ENCODE data around the gene WASF1. TPM values are rescaled to one million over a fixed set of nuclear protein-coding genes. Genes with fewer than 3 reads are reported as not detected.
"Not testable (repeated sequence)": the region's sequence is repeated elsewhere in the genome, so short reads cannot be mapped to it uniquely, and the experiment has no call there.

The WASF1 gene
- total RNA-seq, 1 donor from 2014 or later: 12.9 TPM

GRCh38 chr6:110089323-110089722, 90.1 kb downstream of the WASF1 start:
- no peak for DNase-seq (ENCODE audit: low spot score)

- DNase-seq (ENCODE audit: low spot score): no peak
Observed at GRCh38 chr6:110085285-110085684, 94.2 kb downstream of the WASF1 start.

GRCh38 chr6:110083875-110084585, 95.4 kb downstream of the WASF1 start:
- no peak for DNase-seq (ENCODE audit: low spot score)

GRCh38 chr6:110075406-110075805, 104.1 kb downstream of the WASF1 start:
- DNase-seq (ENCODE audit: low spot score): no peak

GRCh38 chr6:110073474-110073873, 106.0 kb downstream of the WASF1 start:
- DNase-seq (ENCODE audit: low spot score): not testable (repeated sequence)

GRCh38 chr6:110068592-110068967, 110.9 kb downstream of the WASF1 start:
- DNase-seq (ENCODE audit: low spot score): no peak

- DNase-seq (ENCODE audit: low spot score): no peak
Observed at GRCh38 chr6:110067837-110068591, 111.5 kb downstream of the WASF1 start.

GRCh38 chr6:110064744-110065524, 114.5 kb downstream of the WASF1 start:
- DNase-seq (ENCODE audit: low spot score): no peak

- no peak for DNase-seq (ENCODE audit: low spot score)
Observed at GRCh38 chr6:110063594-110064263, 115.7 kb downstream of the WASF1 start.

- no peak for DNase-seq (ENCODE audit: low spot score)
Observed at GRCh38 chr6:110055387-110055735, 124.1 kb downstream of the WASF1 start.

- DNase-seq (ENCODE audit: low spot score): no peak
Observed at GRCh38 chr6:110054664-110055386, 124.6 kb downstream of the WASF1 start.

GRCh38 chr6:110053395-110054240, 125.9 kb downstream of the WASF1 start:
- peak; percentile 21 for DNase-seq (ENCODE audit: low spot score)

GRCh38 chr6:110050440-110050813, 129.0 kb downstream of the WASF1 start:
- DNase-seq (ENCODE audit: low spot score): no peak

Other genes with a start within 250 kb of the WASF1 start
- gene GPR6, start 201.4 kb downstream of the WASF1 start, total RNA-seq: not detected
- gene CDC40, start 757 bp upstream of the WASF1 start, total RNA-seq: 23.0 TPM
- 15.7 TPM for gene METTL24, start 178.7 kb upstream of the WASF1 start, total RNA-seq
- gene DDO, start 235.9 kb upstream of the WASF1 start, total RNA-seq: 5.6 TPM

Data from mucosa of gallbladder (tissue), 1 donor.